BJ (cell line): ENCODE results near the gene ATP11A. TPM values are rescaled to one million over a fixed set of nuclear protein-coding genes. Genes with fewer than 3 reads are reported as not detected.

ENCODE experiments used
- CTCF ChIA-PET: fragments of 350-600 bp; formaldehyde crosslinking; extraction: SDS; loops from one replicate; lab custom pipeline; 2021; ENCODE audit warnings: antibody characterized with exemption, inconsistent platforms; lab: Yijun Ruan, JAX
- POLR2A ChIA-PET: fragments of 300-600 bp; sonication (Branson Sonifier 250); formaldehyde crosslinking; extraction: SDS; loops from one replicate; lab custom pipeline; 2021; ENCODE audit warnings: antibody characterized with exemption; lab: Charles Lee
- DNase-seq: peaks from one replicate; pipeline ENCODE4 v3.0.0-alpha.2; 2011; ENCODE audit warnings: low read depth
- H3K27me3 ChIP-seq: 2 replicates; pipeline ENCODE4 v1.6.0; 2011; ENCODE audit warnings: low read length; ENCODE audit not compliant: control insufficient read depth, insufficient read depth
- H3K36me3 ChIP-seq: 2 replicates; pipeline ENCODE4 v1.5.1; 2011; ENCODE audit warnings: low read length; ENCODE audit not compliant: control insufficient read depth, insufficient read depth
- H3K4me3 ChIP-seq: 2 replicates; pipeline ENCODE4 v1.5.1; 2011; ENCODE audit warnings: low read depth, mild to moderate bottlenecking, control low read depth, low read length
- polyA plus RNA-seq: library from polyadenylated mRNA; depleted of rRNA; stranded (reverse); fragments of >200 nt; gene quantifications from 2 replicates; pipeline ENCODE4 v1.2.3, GENCODE V29; 2011
- TF ChIP-seq, protein P1 (sequence below): IDR thresholded peaks from 2 replicates; pipeline ENCODE4 v1.5.1; 2011; ENCODE audit warnings: low read depth, mild to moderate bottlenecking, control low read depth, inconsistent platforms, low read length, moderate library complexity; ENCODE audit not compliant: insufficient read depth

The ATP11A gene
- polyA plus RNA-seq, 1 experiment: 1.9 TPM

DNA sequence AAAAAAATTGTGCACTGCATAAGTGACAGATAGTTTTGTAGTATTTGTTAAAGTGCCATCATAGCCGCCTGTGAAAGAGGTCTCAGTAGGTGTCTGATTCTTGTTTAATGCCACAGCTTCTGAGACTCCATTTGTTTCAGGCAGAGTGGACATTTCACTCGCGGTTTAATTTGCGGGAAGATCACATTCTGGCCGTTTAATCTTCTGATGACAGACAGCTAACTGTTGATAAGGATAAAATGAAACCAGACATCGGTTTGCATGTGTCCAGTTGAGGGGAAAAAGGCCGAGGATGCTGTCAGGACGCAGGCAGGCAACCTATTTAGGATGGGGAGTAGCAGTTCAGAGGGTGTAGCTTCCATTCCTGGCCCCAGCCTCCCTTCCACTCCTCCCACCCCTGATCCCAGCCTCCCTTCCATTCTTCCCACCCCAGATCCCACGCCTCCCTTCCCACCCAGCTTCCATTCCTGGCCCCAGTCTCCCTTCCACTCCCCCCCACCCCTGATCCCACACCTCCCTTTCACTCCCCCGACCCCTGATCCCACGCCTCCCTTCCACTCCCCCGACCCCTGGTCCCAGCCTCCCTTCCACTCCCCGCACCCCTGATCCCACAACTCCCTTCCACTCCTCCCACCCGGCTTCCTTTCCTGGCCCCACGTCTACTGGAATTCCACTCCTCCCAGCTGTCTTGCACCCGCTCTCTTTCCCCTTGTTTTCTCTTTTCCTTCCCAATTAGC lies 23.8 kb downstream of the ATP11A start:
- CTCF ChIA-PET: no interaction called here
- H3K4me3 ChIP-seq: no peak overlapping the region
- peaks cover 1% of the 10 kb centered on the region; the same call in 1 of the 2 replicates for H3K36me3 ChIP-seq
- DNase-seq: no peak
- no peaks in the 10 kb centered on the region for H3K27me3 ChIP-seq
- TF ChIP-seq, protein P1, sequence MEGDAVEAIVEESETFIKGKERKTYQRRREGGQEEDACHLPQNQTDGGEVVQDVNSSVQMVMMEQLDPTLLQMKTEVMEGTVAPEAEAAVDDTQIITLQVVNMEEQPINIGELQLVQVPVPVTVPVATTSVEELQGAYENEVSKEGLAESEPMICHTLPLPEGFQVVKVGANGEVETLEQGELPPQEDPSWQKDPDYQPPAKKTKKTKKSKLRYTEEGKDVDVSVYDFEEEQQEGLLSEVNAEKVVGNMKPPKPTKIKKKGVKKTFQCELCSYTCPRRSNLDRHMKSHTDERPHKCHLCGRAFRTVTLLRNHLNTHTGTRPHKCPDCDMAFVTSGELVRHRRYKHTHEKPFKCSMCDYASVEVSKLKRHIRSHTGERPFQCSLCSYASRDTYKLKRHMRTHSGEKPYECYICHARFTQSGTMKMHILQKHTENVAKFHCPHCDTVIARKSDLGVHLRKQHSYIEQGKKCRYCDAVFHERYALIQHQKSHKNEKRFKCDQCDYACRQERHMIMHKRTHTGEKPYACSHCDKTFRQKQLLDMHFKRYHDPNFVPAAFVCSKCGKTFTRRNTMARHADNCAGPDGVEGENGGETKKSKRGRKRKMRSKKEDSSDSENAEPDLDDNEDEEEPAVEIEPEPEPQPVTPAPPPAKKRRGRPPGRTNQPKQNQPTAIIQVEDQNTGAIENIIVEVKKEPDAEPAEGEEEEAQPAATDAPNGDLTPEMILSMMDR: no peak
- POLR2A ChIA-PET: no interaction called here

DNA sequence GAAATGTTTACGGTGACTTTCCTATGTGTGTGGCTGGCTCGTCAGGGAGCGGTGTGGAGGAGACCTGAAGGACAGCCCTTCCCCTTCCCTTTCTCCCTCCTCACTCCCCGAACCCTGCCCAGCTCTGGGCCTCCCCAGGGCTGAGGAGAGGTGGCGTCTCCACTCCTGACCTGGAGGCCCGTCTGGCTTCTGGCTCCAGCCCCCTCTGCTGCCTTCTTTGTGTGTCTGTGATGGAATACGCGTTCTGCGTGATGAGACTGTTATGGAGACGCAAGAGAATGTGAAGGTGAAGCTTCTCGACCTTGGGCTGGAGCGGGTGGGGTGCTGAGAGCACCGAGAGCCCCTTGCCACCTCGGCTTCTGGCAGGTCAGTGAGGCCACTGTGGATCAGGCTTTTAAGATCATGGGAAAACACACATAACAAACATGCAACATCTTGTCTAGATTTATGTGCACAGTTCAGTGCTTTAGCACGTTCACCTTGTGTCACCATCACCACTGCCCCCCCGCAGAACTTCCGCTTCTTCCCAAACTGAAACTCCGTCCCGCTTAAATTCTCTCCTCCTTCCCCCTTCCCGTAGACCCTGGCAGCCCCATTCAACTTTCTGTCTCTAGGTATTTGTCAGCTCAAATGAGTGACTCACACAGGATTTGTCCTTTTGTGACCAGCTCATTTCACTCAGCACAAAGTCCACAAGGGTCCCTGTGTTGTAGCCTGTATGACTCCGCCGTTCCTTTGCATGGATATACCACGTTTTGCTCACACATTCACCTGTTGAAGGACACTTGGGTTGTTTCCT lies 24.7 kb downstream of the ATP11A start:
- H3K27me3 ChIP-seq: no peaks in the 10 kb centered on the region
- H3K36me3 ChIP-seq: peaks cover 1% of the 10 kb centered on the region; the same call in 1 of the 2 replicates
- ChIA-PET POLR2A (no interaction called here), CTCF (interaction anchor here (0.6 kb wide), 1 partner anchor 1562 kb away, joined by 3 read pairs; no protein-coding TSS in a partner anchor)
- TF ChIP-seq, protein P1: no peak
- DNase-seq: no peak
- no peak overlapping the region for H3K4me3 ChIP-seq

DNA sequence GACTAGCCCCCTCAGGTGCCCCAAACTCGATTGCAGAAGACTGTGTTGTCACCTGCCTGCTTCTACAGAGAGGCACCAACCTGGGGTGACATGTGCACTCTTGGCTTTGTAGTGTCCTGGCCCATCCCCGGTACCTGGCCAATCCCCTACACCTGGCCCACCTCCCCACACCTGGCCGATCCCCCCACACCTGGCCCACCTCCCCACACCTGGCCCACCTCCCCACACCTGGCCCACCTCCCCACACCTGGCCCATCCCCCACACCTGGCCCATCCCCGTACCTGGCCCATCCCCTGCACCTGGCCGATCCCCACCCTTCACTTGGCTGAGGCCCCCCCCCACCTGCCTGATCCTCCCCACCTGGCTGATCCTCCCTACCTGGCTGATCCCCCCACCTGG lies 25.4 kb downstream of the ATP11A start:
- Histone ChIP-seq H3K36me3 (no peaks in the 10 kb centered on the region), H3K4me3 (no peak overlapping the region), H3K27me3 (no peaks in the 10 kb centered on the region)
- CTCF ChIA-PET: no interaction called here
- TF ChIP-seq, protein P1: no peak
- no peak for DNase-seq
- POLR2A ChIA-PET: no interaction called here

DNA sequence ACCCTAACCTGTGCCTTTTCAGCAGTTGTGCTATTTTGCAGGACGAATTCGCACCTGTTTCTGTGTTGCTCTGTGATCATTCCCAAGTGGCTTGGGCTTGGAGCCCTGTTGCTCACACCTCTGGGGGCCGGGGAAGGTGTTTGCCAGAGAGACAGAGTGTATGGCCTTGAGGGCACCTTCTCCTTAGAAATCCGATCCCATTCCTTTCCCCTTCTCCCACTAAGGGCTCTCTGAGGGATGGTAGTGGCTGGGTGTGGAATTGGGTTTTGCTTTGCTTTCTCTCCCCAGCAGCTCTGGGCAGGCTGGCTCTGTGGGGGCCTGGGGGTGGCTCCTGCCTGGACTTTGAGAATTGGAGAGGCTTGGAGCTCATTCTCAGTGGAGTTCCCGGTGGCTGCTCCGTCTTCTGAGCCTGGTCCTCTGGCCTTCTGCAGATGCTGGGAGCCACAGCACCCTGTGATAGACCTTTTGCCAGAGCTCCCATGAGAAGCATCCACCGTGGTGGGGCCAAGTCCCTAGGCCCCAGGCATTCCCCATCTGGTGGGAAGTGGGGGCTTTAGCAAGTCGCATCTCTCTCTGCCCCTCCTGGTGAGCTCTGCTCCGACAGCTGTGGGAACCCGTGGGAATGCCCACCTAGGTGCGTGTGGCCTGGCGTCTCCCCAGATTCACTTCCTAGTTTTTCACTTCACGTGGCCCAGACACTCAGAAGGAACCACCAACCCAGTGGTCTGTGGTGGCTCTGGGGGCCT lies 26.1 kb downstream of the ATP11A start:
- TF ChIP-seq, protein P1: no peak
- DNase-seq: no peak
- POLR2A ChIA-PET: no interaction called here
- Histone ChIP-seq H3K4me3 (no peak overlapping the region), H3K27me3 (no peaks in the 10 kb centered on the region), H3K36me3 (no peaks in the 10 kb centered on the region)
- CTCF ChIA-PET: no interaction called here

DNA sequence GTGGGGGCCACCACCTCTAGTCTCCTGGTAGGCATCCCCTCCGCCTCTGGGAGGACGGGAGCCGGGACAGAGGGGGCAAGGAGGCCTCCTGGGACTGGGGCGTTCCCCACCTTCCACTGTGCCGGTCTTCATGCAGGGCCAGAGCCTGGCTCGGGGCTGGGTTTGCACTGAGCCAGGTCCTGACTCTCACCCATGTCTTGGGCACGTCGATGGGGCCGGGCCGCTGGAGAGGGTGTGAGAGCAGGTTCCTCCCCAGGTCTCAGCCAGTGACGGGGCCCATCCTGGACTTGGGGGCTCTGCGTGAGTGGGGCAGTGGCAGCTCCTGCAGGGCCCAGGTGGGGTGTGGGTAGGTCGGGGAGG lies 26.6 kb downstream of the ATP11A start:
- POLR2A ChIA-PET: no interaction called here

More for the DNA sequence above, 26.6 kb downstream of the ATP11A start:
- no peak for DNase-seq
- TF ChIP-seq, protein P1: no peak
- no peaks in the 10 kb centered on the region for H3K36me3 ChIP-seq
- H3K27me3 ChIP-seq: no peaks in the 10 kb centered on the region
- no peak overlapping the region for H3K4me3 ChIP-seq
- CTCF ChIA-PET: interaction anchor here (0.6 kb wide), 1 partner anchor 238 kb away, joined by 3 read pairs; no protein-coding TSS in a partner anchor
